GM18499 (cell line): ENCODE results near the gene DCAF6.
"Not testable (repeated sequence)": the region's sequence is repeated elsewhere in the genome, so short reads cannot be mapped to it uniquely, and the experiment has no call there.

Experiments
- ATAC-seq: cut with Tn5 transposase; IDR thresholded peaks from one replicate; pipeline ENCODE4 v1.9.1; 2021; ENCODE audit warnings: moderate number of reproducible peaks; ENCODE audit not compliant: insufficient read depth, unreplicated experiment

Gene DCAF6

DNA sequence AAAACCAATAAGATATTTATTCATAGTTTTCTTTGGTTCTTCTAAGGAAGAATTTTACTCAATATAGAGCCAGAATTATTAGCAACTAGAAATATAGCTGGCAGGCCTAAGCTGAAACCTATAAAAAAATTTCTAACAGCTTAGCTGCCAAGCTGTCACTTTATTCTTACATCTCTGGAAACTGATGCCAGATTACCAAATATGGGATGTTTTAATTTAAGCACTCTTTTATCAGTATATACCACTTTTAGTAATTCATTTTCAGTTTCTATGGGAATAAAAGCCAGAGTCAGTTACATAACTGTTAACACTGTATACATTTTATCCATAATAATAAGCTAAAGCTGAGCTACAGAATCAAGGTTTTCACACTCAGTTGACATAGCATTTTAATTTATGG lies 69.0 kb downstream of the DCAF6 start:
- ATAC-seq = no peak

DNA sequence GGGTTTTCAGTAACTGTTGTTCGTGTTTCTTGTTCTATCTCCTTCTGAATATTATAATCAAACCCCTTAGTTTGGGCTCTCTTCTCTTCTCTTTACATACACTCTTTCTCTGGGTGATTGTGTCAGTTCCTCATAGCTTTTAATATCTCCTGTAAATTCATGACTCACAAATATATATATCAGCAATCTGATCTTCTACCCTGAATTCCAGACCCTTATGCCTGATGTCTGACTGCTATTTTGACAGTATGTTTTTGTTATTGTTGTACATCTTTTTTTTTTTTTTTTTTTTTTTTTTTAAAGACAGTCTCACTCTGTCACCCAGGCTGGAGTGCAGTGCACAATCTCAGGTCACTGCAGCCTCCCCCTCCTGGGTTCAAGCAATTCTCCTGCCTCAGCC lies 71.2 kb downstream of the DCAF6 start:
- ATAC-seq = no peak

GRCh38 chr1:168008595-168008994 lies 72.1 kb downstream of the DCAF6 start:
- no peak for ATAC-seq

- no peak for ATAC-seq
These were observed 72.8 kb downstream of the DCAF6 start for GRCh38 chr1:168009322-168009721.

DNA sequence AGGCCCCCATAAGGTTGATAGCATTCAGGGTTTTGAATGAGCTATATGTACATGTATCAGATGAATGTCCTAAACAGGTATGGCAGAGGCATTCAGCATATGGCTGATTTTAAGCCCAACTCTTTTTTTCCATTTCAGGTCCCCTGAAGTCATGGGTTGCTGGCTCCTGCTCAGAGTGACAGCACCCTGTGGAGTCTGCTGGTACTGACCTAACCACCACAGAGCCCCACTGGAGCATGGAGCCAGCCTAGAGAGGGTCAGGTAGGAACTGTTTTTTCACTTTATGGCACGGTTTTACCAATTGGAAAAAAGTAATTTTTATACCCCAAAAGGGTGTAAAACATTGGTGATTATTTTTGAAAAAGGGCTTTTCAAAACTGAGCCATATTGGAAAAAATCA lies 82.9 kb downstream of the DCAF6 start:
- no peak for ATAC-seq

DNA sequence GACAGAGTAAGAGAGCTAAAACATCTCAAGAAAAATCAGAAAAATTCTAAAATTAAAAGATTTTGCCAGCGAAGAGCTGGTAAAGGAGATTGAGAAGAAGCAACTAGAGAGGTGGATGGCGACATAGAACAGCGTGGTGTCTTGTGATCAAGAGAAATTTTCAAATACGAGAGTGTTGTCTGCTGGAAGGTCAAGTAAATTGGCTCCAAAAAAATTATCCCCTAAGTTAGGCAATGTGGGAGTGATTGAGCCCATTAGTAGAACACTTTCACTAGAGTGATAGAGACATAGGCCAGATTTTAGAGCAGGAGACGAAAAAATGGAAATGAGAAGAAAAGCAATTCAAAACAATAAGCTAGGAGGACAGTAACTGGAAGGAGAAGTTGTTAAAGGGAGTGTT lies 94.7 kb downstream of the DCAF6 start:
- no peak for ATAC-seq

DNA sequence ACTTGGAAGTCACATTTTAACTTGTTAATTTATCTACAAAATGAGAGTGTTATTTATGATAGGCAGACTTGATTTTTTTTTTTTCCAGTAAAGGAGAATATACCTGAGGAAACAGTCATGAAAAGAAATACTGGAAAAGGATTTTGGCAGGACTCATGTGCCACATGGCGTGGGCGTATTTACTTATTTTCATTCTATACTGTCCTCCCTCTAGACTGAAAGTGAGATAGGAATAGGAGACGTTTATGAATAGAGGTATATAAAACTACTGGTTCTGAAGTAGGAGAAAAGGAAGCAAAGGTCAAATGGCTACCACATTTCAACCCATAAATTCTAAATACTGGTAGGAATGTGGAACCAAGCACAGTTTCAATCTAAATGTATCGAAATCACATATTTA lies 95.1 kb downstream of the DCAF6 start:
- ATAC-seq = no peak

DNA sequence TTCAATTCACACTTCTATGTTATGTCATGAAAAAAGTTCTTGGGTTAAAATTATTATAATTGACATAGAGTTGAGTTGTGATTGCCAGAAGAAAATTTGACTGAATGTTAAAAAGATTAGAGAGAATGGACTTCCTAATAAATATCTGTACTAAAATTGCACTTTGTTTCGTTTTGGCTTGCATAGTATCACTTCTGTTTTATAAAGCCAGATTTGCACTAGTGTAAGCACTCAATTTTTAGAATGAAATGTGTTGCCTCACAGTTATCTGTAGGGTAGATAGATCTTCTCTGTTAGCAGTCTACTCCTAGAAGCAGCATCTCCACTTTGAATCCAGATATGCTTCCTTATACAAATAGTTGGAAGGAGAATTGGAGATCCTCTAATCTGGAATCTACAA lies 95.5 kb downstream of the DCAF6 start:
- ATAC-seq = no peak

DNA sequence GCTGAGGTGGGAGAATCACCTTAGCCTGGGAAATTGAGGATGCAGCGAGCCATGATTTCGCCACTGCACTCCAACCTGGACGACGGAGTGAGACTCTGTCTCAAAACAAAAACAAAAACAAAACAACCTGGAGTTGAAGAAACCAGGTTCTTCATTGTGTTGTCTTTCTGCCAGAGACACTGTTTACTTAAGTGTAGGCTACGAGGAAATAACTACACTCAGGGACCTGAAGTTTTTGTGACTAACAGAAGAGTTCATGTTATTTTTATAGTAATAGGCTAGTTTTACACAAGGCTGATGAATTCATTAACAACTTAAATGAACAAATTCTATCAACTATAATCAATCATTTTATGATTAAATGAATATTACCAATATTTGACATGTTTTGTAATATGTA lies 98.9 kb downstream of the DCAF6 start:
- no peak for ATAC-seq

- ATAC-seq = no peak
These were observed 105.9 kb downstream of the DCAF6 start for GRCh38 chr1:168042362-168042761.

GRCh38 chr1:168045311-168045710 lies 108.8 kb downstream of the DCAF6 start:
- no peak for ATAC-seq

GRCh38 chr1:168050307-168050706 lies 113.8 kb downstream of the DCAF6 start:
- ATAC-seq = no peak

- ATAC-seq = no peak
These were observed 114.4 kb downstream of the DCAF6 start for GRCh38 chr1:168050880-168051279.

DNA sequence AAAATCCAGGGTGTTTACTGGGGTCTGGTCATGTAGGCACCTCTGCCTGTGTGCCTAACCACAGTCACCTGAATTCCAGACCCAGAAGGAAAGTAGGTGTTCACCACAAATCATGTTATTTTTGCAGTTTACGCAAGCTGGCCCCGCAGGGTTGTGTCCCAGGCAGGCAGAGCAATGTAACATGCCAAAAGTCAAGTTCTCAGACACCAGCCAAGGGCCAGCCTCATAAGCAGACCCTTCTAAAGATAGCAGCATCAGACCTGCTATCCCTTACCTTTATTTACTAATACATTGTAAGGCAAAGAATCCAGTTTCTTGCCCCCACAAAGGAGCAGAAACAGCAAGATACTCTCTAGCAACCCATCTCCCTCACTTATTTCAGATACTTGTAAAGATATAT lies 117.2 kb downstream of the DCAF6 start:
- ATAC-seq = no peak

- ATAC-seq = no peak
These were observed 117.6 kb downstream of the DCAF6 start for GRCh38 chr1:168054117-168054516.

GRCh38 chr1:168056152-168056551 lies 119.7 kb downstream of the DCAF6 start:
- ATAC-seq = not testable (repeated sequence)

DNA sequence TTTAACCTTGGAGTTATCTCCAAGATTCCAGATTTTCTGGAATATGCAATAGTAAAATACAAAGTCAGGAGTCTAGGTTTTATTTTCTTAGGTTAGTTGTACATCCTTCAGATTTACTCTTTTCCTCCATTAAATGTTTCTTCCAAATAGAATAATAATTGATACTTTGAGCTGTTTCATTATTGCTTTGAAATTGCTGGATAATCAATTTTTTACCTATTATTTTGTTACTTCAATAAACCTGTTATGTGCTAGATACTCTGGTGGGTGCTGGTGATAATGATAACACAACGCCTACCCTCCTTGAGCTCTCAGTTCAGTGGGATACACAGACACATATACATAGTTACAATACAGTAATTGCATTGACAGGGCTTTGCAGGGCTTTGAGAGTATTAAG lies 120.9 kb downstream of the DCAF6 start:
- ATAC-seq = no peak

DNA sequence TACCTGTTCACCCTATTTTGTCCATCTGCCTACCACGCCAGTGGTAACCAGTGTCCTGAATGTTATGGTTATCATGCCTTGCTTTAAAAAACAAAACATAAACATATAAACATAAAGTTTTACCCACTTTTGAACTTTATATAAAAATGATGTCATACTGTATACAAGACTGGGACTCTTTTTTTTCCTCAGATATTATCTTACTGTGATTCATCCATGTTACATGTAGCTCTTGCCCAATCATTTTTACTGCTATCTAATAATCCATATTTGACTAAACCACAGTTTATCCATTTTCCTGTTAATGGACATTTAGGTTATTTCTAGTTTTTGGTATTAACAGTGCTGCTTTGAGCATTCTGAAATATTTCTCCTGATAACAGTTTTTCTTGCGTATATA lies 121.4 kb downstream of the DCAF6 start:
- no peak for ATAC-seq

GRCh38 chr1:168064216-168064615 lies 127.7 kb downstream of the DCAF6 start:
- ATAC-seq = no peak

- ATAC-seq = no peak
These were observed 129.0 kb downstream of the DCAF6 start for GRCh38 chr1:168065506-168065905.

GRCh38 chr1:168069384-168069783 lies 132.9 kb downstream of the DCAF6 start:
- ATAC-seq = no peak

DNA sequence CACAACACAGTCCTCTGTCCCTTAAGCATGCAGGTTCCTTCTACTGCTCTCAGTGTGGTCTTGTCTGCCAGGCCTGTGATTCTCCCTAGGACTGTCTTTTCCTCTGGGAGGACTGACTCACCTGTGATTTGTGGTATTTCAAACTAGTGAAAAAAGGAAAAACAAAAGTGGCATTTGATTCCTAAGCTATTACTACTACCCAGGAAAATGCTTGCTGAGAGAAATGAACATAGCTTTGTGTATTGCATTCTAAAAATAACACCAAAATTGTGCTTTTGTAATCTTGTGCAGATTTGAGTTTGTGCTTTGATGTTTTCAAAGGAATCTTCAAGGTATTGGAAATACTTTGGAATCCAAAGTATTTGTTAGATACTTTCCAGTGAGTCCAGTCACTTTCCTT lies 143.3 kb downstream of the DCAF6 start:
- no peak for ATAC-seq

DNA sequence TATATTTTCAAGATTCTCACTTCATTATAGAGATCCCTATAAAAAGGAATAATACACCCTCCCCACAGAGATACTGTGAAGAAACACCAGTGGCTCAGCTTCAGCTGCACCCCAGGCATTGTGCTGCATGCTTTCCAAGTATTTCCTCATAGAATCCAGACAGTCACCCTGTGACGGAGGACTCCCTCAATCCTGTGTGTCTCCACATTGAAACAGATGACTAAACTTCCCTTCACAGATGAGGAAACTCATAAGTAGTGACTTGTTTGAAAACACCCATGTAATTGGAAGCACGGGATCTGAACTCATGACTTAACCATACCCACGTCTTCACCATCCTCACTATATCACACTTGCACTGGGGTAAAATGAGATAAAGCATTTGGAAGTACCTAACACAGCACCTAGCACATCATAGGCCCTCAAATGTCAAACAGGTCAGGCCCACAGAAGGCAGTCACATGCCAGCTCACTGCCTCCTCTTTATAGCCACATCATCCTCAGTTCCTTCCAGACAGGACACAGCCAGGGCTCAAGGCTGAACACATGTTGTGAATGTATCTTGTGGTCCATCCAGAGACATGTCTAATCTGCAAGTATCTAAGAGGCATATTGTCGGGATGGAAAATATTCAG lies 145.0 kb downstream of the DCAF6 start:
- no peak for ATAC-seq
